Left renal cortex interstitium (tissue), 4 donors: Measurements from ENCODE around the gene TULP1. TPM values are rescaled to one million over a fixed set of nuclear protein-coding genes. Genes with fewer than 3 reads are reported as not detected.
"Not testable (repeated sequence)": the region's sequence is repeated elsewhere in the genome, so short reads cannot be mapped to it uniquely, and the experiment has no call there.

Experiments used
- DNase-seq, 4 donors: peaks; one replicate each; pipeline ENCODE4 v3.0.0-alpha.2; 2013; ENCODE audit warnings: low read depth in 4 of 4, low spot score in 2 of 4, missing footprints in 1 of 4
- polyA plus RNA-seq, 4 donors: library from polyadenylated mRNA; unstranded; fragments of 120-200 nt; gene quantifications; one replicate each; pipeline ENCODE4 v1.2.1, GENCODE V29; 2013; ENCODE audit not compliant: insufficient read length in 4 of 4

TULP1 gene
- polyA plus RNA-seq, 4 donors, result 1.3 to 4.9 (median 2.3) TPM

DNA sequence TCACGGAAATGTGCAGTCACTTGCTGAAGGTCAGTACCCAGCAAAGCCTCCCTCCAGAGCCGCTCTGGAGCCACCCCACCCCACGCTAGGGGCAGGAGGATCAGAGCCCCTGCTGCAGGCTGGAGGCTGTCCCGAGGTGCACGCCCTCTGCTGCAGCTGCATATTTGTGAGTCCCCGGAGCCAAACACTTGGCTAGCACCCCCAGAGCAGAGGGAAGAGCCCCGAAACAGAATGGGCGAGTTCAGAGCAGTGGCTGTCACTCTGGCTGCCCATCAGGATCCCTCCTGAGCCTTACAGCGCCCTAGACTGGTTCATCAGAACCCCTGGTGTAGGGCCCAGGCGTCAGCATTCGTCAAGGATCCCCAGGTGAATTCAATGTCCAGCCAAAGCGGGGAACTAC, 9.5 kb upstream of the TULP1 start:
- no peak for DNase-seq

DNA sequence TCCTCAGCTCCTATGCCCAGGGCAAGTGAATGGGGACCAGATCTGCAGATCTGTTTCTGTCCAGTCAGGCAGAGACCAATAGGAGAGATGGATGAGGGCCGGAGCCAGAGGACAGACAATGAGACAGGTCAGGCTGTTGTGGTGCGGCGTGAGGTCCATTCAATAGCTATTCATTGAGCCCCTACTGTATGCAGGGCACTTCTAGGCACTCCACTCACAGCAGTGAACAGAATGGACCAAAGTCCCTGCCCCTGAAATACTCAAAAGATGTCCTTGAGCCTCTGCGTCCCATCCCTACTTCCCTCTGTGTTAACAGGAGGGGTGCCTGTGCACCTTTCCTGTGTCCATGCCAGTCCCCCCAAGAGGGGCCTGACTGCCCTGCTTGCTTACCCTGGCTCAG, 8.5 kb upstream of the TULP1 start:
- DNase-seq, result no peak

- no peak for DNase-seq
These were observed 6.8 kb upstream of the TULP1 start for GRCh38 chr6:35519313-35520015.

- DNase-seq, result no peak
These were observed 6.0 kb upstream of the TULP1 start for GRCh38 chr6:35518566-35519312.

GRCh38 chr6:35517978-35518377, 5.3 kb upstream of the TULP1 start:
- DNase-seq, result not testable (repeated sequence)

DNA sequence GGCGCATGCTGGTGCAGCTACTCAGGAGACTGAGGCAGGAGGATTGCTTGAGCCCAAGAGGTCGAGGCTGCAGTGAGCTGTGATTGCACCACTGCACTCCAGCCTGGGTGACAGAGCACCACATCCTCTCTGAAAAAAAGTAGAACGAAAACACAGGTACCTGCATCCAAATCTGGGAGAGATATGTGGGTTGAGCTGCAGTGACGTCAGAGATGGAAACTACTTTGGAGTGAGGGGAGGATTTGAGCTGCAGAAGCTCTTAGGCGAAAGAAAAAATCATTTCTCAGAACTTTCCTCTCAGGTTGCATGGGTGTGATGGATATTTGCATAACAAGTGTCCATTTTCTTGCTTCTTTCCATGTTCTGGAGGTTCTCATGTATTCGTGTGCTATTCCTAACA, 4.0 kb upstream of the TULP1 start:
- DNase-seq, result no peak

DNA sequence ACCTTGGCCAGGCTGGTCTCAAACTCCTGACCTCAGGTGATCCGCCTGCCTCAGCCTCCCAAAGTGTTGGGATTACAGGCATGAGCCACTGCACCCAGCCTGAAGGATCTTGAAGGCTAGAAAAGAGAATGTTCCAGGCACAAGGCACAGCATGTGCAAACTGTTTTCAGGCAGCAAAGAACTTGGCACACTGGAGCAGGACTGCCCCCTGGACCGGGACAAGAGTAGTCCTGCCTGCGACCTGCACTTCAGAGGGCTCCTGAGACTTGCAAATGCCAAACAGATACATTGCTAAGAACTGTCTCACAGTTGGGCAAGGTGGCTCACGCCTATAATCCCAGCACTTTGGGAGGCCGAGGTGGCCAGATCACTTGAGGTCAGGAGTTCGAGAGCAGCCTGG, 3.2 kb upstream of the TULP1 start:
- not testable (repeated sequence) for DNase-seq

DNA sequence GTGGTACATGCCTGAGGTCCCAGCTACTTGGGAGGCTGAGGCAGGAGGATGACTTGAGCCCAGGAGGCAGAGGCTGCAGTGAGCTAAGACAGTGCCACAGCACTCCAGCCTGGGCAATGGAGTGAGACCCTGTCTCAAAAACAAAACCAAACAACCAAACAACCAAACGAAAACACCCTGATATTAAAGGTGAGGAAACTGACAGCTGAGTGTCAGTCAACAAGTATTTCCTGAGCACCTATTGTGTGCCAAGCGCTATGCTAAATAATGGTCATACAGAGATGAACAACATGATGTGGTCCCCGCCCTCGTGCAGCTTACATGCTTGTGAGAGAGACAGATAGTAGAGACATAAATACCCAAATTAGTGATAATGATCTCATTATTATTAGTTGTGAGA, 1.9 kb upstream of the TULP1 start:
- DNase-seq, result no peak

- no peak for DNase-seq
These were observed 690 bp downstream of the TULP1 start for GRCh38 chr6:35512006-35512405.

DNA sequence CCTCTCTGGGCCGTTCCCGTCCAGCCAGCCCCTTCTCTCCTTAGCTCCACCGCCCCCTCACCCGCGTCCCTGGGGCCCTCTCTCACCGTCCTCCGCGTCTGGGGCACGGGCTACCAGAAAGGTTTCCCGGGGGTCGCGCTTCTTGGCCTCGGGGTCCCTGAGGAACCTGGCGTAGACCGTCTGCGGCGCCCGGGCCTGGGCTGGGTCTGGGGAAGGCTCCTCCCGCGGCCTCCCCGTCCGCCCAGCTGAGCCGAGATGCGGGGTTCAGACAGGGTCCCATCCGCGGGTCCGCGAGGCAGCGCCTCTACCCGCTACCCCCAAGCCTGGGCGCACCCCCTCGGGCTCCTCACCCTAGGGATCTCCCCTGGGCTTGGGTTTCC, 1.1 kb downstream of the TULP1 start:
- DNase-seq, result no peak

GRCh38 chr6:35510916-35511561, 1.7 kb downstream of the TULP1 start:
- no peak for DNase-seq

GRCh38 chr6:35508542-35508941, 4.2 kb downstream of the TULP1 start:
- no peak for DNase-seq

GRCh38 chr6:35508027-35508426, 4.7 kb downstream of the TULP1 start:
- DNase-seq, result no peak

DNA sequence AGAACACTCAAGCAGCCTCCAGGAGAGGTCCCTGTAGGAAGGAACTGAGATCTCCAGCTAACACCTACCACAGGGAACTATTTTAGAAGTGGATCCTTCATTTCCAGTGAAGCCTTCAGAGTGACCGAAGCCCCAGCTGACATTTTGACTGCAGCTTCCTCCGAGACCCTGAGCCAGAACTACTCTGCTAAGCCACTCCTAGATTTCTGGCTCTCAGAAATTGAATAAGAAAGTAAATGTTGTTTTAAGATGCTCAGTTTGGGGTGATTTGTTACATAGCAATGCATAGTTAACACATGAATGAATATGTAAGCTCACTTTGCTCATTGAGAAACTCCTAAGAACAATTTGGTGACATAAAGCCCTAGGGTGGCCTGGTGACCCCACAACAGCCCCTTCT, 5.5 kb downstream of the TULP1 start:
- DNase-seq, result no peak

- no peak for DNase-seq
These were observed 6.2 kb downstream of the TULP1 start for GRCh38 chr6:35506536-35506935.

- no peak for DNase-seq
These were observed 6.7 kb downstream of the TULP1 start for GRCh38 chr6:35505999-35506412.

DNA sequence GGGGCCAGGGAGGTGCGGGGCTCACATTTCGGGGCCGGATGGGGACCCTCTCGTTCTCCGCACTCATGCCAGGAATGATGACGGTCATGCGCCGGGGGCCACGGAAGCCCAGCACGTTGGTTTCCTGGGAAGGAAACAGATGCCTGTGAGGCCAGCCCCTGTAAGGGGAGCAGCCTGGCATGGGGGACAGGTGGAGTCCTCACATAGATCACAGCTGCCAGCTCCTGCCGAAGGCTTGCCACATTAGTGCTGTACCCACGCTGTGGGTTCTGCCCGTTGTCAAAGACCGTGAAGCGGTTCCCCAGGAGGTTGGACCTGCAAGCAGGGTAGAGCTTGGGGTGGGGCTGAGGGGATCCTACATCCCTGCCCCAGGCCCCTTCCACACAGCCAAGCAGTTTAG, 9.2 kb downstream of the TULP1 start:
- no peak for DNase-seq

DNA sequence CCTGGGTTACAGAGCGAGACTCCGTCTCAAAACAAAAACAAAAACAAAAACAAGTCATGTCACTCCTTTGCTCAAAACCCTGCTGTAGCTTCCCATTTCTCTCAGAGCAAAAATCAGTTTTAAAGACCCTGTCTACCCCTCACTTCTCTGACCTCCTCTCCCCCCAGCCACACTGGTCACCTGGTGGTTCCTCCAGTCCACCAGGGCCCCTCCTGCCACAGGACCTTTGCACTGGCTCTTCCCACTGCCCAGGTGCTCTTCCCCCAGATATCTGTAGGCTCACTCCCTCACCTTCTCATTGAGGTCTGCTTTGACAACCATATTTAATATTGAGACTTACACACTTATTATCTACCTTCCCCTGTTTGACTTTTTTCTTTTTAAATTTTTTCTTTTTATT, 10.9 kb downstream of the TULP1 start:
- no peak for DNase-seq

DNA sequence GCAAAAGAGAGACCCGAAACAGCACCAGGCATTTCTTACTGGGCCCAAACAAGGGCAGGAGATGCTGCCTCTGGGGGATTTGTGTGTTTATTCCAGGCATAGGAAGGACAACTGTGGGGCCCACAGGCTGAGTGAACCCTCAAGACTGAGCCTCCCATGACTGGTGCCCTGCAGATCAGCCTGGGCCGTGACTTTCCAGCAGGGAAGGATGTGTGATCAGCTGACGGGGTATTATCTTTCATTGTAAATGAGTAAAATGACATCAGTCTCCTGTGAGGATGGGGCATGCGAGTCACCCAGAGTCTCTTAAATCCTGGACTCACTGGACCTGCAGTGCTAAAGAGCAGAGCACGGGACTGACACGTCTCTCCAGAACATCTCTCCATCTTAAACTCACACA, 11.9 kb downstream of the TULP1 start:
- no peak for DNase-seq

- no peak for DNase-seq
These were observed 13.3 kb downstream of the TULP1 start for GRCh38 chr6:35499372-35499771.

GRCh38 chr6:35498422-35499067, 14.2 kb downstream of the TULP1 start:
- DNase-seq, result no peak
